GM18498 (cell line): ENCODE results near the gene DNAI1.
"Not testable (repeated sequence)": the region's sequence is repeated elsewhere in the genome, so short reads cannot be mapped to it uniquely, and the experiment has no call there.

Source experiments
- ATAC-seq: cut with Tn5 transposase; IDR thresholded peaks from one replicate; pipeline ENCODE4 v1.9.1; 2021; ENCODE audit warnings: mild to moderate bottlenecking, moderate library complexity; ENCODE audit not compliant: unreplicated experiment

The DNAI1 gene

GRCh38 chr9:34458013-34458958, at the start of gene DNAI1, which contains the start of gene FAM219A:
Gene DNAI1, plus strand, starts transcription at chr9:34458805. Its CDS starts 201 bp downstream, at chr9:34459006.
Gene FAM219A, minus strand, starts transcription at chr9:34458570. Its CDS starts 307 bp downstream, at chr9:34458263.
- ATAC-seq = peak; percentile 98

GRCh38 chr9:34409154-34409553, 49.5 kb upstream of the DNAI1 start:
- ATAC-seq = no peak

GRCh38 chr9:34412336-34412735, 46.3 kb upstream of the DNAI1 start:
- ATAC-seq = no peak

GRCh38 chr9:34413231-34413852, 45.3 kb upstream of the DNAI1 start:
- ATAC-seq = no peak

- no peak for ATAC-seq
These were observed 40.9 kb upstream of the DNAI1 start for GRCh38 chr9:34417734-34418133.

DNA sequence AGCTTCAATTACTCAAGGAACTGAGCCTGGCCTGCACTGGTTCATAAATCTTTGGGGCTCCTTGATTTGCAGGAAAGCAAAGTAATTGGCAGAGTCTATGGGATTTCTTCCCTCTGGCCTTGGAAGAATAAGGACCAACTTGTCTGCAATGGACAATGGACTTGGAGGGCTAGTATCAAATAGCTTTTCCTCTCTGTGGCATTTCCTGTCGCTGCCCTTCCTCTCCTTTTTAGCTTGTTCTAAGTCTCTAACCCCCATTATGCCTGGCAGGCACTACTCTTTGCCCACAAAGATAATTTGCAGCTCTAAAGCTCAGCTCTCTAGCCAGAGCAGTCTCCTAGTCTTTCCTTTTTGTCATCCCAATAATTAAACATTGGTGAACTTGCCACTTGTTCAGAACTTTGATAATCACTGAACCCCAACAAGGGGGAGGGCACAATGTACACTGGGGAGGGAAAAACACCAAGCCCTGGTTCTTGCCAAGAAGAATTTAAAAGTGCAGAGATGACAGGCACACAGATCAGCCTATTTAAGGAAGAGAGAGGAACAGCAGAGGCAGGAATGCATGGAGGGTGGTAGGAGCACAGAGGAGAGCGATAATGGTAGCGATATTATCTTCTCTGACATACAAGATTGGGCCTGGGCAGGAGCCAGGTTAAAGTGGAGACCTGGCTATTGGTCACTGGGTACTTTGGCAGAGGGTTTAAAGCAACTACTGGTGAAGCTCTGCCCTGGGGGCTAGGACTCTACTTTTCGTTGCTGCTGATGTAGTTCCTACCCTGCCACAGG, 38.7 kb upstream of the DNAI1 start:
- ATAC-seq = no peak

- no peak for ATAC-seq
These were observed 32.1 kb upstream of the DNAI1 start for GRCh38 chr9:34426347-34427074.

DNA sequence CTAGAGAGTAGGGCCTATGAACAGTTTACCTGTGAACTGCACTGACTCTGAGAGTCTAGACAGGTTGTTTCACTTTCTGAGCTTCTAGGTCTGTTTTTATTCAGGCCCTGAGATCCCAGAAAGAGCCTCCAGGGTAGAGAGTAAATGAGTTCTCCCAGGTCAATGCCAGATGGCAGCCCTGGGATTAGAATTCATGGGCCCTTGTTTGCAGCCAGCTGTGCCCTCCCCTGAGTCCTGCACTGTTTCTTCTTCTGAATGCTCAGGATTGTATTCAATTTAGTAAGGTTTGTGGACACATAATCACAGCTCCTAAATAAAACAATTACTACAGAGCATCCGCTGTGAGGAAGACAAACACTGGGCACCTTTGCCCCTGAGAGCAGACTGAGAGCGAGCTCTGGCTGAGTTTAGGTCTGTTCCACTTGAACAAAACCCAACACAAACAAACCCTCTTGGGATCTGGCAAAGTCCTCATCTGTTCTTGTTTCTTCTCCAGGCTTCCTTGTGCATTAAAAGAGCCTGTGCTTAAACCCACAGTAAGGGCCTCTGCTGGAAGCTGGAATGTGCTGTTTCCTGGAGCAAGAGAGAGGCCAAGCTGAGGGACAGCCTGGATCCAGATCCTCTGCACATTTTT, 30.2 kb upstream of the DNAI1 start:
- no peak for ATAC-seq

DNA sequence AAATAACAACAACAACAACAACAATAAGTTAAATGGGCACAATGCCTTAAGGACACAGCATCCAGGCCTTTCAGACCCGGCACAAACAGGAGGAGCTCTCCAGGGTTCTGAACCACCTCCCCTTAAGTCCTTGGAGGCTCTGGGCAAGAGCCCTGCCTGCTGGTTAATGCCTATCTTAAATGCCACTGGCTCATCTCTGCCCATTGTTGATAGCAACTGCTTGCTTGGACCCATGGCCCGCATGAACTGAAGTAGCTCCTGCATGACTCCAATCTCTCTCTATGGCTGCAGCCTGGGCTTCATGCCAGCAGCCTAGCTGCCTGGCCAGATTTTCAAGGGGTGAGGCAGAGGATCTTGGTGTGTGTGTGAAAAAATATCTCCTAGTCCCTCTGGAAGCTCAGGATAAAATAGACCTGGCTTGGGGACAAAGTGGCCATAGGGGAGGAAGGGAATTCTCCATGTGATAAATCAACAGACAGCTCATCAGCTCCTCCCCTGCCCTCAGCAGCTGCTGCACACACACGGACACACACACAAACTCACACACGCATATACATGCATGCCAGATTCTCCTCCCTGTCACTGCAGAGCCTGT, 27.7 kb upstream of the DNAI1 start:
- ATAC-seq = no peak

GRCh38 chr9:34431667-34432066, 26.9 kb upstream of the DNAI1 start:
- ATAC-seq = no peak

DNA sequence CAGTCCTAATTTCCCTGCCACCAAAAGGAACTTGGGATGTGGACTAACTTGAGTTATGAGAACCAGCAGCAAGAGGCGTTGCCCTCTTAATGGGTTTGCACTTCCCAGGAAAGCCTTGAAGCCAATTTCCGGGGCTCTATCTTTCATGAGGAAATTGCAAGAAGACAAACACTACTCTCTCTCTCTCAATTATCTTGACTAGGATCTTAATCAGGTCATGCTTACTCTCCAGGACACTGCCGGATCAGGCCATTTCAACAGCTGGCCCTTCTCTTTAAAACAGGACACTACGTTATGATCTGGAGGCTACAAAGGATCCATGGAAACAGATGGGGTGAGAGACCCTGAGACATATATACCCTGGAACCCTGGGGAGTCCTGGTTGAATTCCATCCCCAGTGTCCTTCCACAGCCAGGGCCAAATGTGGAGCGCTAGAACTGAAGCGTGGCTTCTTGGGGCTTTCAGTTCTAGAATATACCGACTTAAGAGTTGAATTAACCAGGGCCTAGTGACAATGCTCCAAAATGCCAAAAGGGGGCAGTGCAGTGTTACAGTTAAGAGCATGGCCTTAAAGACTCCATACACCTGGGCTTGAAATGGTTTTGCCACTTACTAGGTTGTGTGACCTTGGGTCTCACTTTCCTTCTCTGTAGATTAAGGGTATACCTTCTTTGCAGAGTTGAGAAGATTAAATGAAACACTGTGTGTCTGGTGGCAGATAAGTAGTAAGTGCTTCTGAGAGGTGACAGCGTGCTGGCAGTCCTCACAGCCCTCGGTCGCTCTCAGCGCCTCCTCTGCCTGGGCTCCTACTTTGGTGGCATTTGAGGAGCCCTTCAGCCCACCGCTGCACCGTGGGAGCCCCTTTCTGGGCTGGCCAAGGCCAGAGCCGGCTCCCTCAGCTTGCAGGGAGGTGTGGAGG, 21.3 kb upstream of the DNAI1 start:
- ATAC-seq = no peak

DNA sequence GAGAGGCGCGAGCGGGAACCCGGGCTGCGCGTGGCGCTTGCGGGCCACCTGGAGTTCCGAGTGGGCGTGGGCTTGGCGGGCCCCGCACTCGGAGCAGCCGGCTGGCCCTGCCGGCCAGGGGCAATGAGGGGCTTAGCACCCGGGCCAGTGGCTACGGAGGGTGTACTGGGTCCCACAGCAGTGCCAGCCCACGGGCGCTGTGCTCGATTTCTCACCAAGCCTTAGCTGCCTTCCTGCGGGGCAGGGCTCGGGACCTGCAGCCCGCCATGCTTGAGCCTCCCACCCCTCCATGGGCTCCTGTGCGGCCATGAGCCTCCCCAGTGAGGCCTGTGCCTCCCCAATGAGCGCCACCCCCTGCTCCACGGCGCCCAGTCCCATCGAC, 20.7 kb upstream of the DNAI1 start:
- not testable (repeated sequence) for ATAC-seq

GRCh38 chr9:34438465-34438864, 20.1 kb upstream of the DNAI1 start:
- not testable (repeated sequence) for ATAC-seq

GRCh38 chr9:34440017-34440416, 18.6 kb upstream of the DNAI1 start:
- no peak for ATAC-seq

- no peak for ATAC-seq
These were observed 15.8 kb upstream of the DNAI1 start for GRCh38 chr9:34442770-34443169.

GRCh38 chr9:34443533-34443932, 15.1 kb upstream of the DNAI1 start:
- ATAC-seq = no peak

DNA sequence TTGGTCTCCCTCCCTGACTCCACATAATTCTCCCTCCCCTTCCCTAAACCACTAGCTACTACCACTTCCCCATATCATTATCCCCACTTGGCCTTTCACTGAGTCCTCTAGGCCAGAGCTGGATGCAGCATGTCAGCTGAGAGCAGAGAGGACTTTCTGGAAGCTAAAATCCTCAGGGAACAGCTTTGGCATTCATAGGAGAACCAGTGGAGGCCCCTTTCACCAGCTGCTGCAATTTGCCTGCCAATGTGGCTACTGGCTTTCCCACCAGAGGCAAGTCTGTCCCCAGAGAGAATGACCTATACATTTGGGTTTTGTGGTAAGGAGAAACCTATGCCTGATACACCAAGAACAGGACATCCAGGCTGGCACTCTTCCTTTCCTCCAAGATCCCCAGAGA, 14.6 kb upstream of the DNAI1 start:
- no peak for ATAC-seq

- ATAC-seq = no peak
These were observed 12.1 kb upstream of the DNAI1 start for GRCh38 chr9:34446468-34446891.

GRCh38 chr9:34446951-34447350, 11.7 kb upstream of the DNAI1 start:
- no peak for ATAC-seq
